HG03280 (cell line): Measurements from ENCODE around the gene ST6GALNAC5.

Experiments
- ATAC-seq: cut with Tn5 transposase; IDR thresholded peaks from one replicate; pipeline ENCODE4 v1.9.1; 2021; ENCODE audit warnings: mild to moderate bottlenecking, moderate library complexity; ENCODE audit not compliant: unreplicated experiment

The ST6GALNAC5 gene

GRCh38 chr1:76998582-76999223 lies 131.4 kb downstream of the ST6GALNAC5 start:
- no peak for ATAC-seq

GRCh38 chr1:77007675-77008074 lies 140.4 kb downstream of the ST6GALNAC5 start:
- ATAC-seq = no peak

GRCh38 chr1:77010937-77011336 lies 143.7 kb downstream of the ST6GALNAC5 start:
- ATAC-seq = no peak

GRCh38 chr1:77012066-77012465 lies 144.8 kb downstream of the ST6GALNAC5 start:
- ATAC-seq = no peak

- ATAC-seq = no peak
Measured at GRCh38 chr1:77014073-77014788, 147.0 kb downstream of the ST6GALNAC5 start.

- no peak for ATAC-seq
Measured at GRCh38 chr1:77015748-77016341, 148.6 kb downstream of the ST6GALNAC5 start.

- ATAC-seq = no peak
Measured at GRCh38 chr1:77016386-77016985, 149.2 kb downstream of the ST6GALNAC5 start.

- ATAC-seq = no peak
Measured at GRCh38 chr1:77018311-77018710, 151.0 kb downstream of the ST6GALNAC5 start.

GRCh38 chr1:77018761-77019160 lies 151.5 kb downstream of the ST6GALNAC5 start:
- ATAC-seq = no peak

- ATAC-seq = no peak
Measured at GRCh38 chr1:77021732-77022131, 154.5 kb downstream of the ST6GALNAC5 start.

- ATAC-seq = no peak
Measured at GRCh38 chr1:77024500-77024899, 157.2 kb downstream of the ST6GALNAC5 start.

GRCh38 chr1:77025599-77025998 lies 158.3 kb downstream of the ST6GALNAC5 start:
- ATAC-seq = no peak

- no peak for ATAC-seq
Measured at GRCh38 chr1:77026135-77026534, 158.9 kb downstream of the ST6GALNAC5 start.

GRCh38 chr1:77026640-77027039 lies 159.4 kb downstream of the ST6GALNAC5 start:
- ATAC-seq = no peak

GRCh38 chr1:77027847-77028246 lies 160.6 kb downstream of the ST6GALNAC5 start:
- no peak for ATAC-seq

- ATAC-seq = no peak
Measured at GRCh38 chr1:77030401-77031105, 163.3 kb downstream of the ST6GALNAC5 start.

- ATAC-seq = no peak
Measured at GRCh38 chr1:77031106-77031662, 163.9 kb downstream of the ST6GALNAC5 start.

GRCh38 chr1:77036560-77036959 lies 169.3 kb downstream of the ST6GALNAC5 start:
- ATAC-seq = no peak

GRCh38 chr1:77037038-77037437 lies 169.8 kb downstream of the ST6GALNAC5 start:
- ATAC-seq = no peak

GRCh38 chr1:77038000-77038399 lies 170.7 kb downstream of the ST6GALNAC5 start:
- no peak for ATAC-seq

- ATAC-seq = no peak
Measured at GRCh38 chr1:77039111-77039510, 171.8 kb downstream of the ST6GALNAC5 start.
